GM23248 (cell line): ENCODE data around the gene MEGF9. TPM values are rescaled to one million over a fixed set of nuclear protein-coding genes. Genes with fewer than 3 reads are reported as not detected.

Source experiments
- DNase-seq: peaks from one replicate; pipeline ENCODE4 v3.0.0-alpha.2; 2015
- H2AFZ ChIP-seq: fragments of 200-600 bp; sonication (generic); 2 replicates; pipeline ENCODE4 v1.6.1; 2016; ENCODE audit warnings: antibody characterized with exemption
- H3F3A ChIP-seq: fragments of 200-600 bp; sonication (generic); 2 replicates; pipeline ENCODE4 v1.6.1; 2016; ENCODE audit warnings: mild to moderate bottlenecking, antibody characterized with exemption, mixed run types; ENCODE audit not compliant: insufficient read depth
- H3K27ac ChIP-seq: fragments of 200-600 bp; sonication (generic); 2 replicates; pipeline ENCODE4 v1.5.1; 2016; ENCODE audit warnings: mild to moderate bottlenecking
- H3K27me3 ChIP-seq: fragments of 200-600 bp; sonication (generic); replicated peaks from 2 replicates; pipeline ENCODE4 v1.6.1; 2016; ENCODE audit warnings: mild to moderate bottlenecking; ENCODE audit not compliant: insufficient read depth
- H3K36me3 ChIP-seq: fragments of 200-600 bp; sonication (generic); 2 replicates; pipeline ENCODE4 v1.6.1; 2016; ENCODE audit warnings: low read depth, mild to moderate bottlenecking
- H3K4me1 ChIP-seq: fragments of 200-600 bp; sonication (generic); 2 replicates; pipeline ENCODE4 v1.6.1; 2016; ENCODE audit warnings: mild to moderate bottlenecking; ENCODE audit not compliant: insufficient read depth
- H3K4me2 ChIP-seq: fragments of 200-600 bp; sonication (generic); one replicate; pipeline ENCODE4 v1.6.1; 2016; ENCODE audit warnings: mild to moderate bottlenecking; ENCODE audit not compliant: unreplicated experiment
- H3K4me3 ChIP-seq: fragments of 200-600 bp; sonication (generic); 2 replicates; pipeline ENCODE4 v1.5.1; 2016; ENCODE audit warnings: mild to moderate bottlenecking
- H3K79me2 ChIP-seq: fragments of 200-600 bp; sonication (generic); 2 replicates; pipeline ENCODE4 v1.6.1; 2016; ENCODE audit warnings: mild to moderate bottlenecking; ENCODE audit not compliant: insufficient read depth
- H3K9ac ChIP-seq: fragments of 200-600 bp; sonication (generic); 2 replicates; pipeline ENCODE4 v1.6.1; 2016; ENCODE audit warnings: mild to moderate bottlenecking
- H3K9me2 ChIP-seq: fragments of 200-600 bp; sonication (generic); 2 replicates; pipeline ENCODE4 v1.6.1; 2016; ENCODE audit warnings: mixed run types, mild to moderate bottlenecking, moderate library complexity; ENCODE audit not compliant: insufficient read depth
- H3K9me3 ChIP-seq: fragments of 200-600 bp; sonication (generic); one replicate; pipeline ENCODE4 v1.6.1; 2017; ENCODE audit warnings: low read depth
- H4K20me1 ChIP-seq: fragments of 200-600 bp; sonication (generic); 2 replicates; pipeline ENCODE4 v1.6.0; 2016; ENCODE audit not compliant: insufficient read depth
- EZH2 ChIP-seq: fragments of 200-600 bp; sonication (generic); IDR thresholded peaks from 2 replicates; pipeline ENCODE4 v1.6.1; 2018; ENCODE audit warnings: antibody characterized with exemption, mild to moderate bottlenecking; ENCODE audit not compliant: insufficient read depth, poor library complexity, severe bottlenecking
- EZH2phosphoT487 ChIP-seq: fragments of 200-600 bp; sonication (generic); IDR thresholded peaks from 2 replicates; pipeline ENCODE4 v1.6.1; 2018; ENCODE audit warnings: antibody characterized with exemption, moderate library complexity, mild to moderate bottlenecking, low read depth; ENCODE audit not compliant: insufficient read depth
- WGBS, 2 experiments: methylation state at CpG; one replicate each; pipeline ENCODE4 v1.1.6; 2015 to 2017; ENCODE audit warnings: low lambda C conversion rate in 2 of 2, low coverage in 1 of 2; ENCODE audit errors: missing lambda C conversion rate in 2 of 2; 5-methylcytosine and 5-hydroxymethylcytosine counted together
- in situ Hi-C: fragments of 300-500 bp; cut with MboI; formaldehyde crosslinking; loops from 2 replicates; pipeline ENCODE4 v1.15.0; 2020
- polyA plus RNA-seq: library from polyadenylated mRNA; unstranded; fragments of >200 nt; fragmentation: Nextera tagmentation; extraction: Ambion mirVana; gene quantifications from 2 replicates; pipeline ENCODE4 v1.2.1, GENCODE V29; 2016
- total RNA-seq: library from RNA; depleted of rRNA; stranded (reverse); fragments of >200 nt; shearing (Covaris generic); gene quantifications from 2 replicates; pipeline ENCODE4 v1.2.3, GENCODE V29; 2014

Gene MEGF9
- total and polyA plus RNA-seq, 2 experiments from 2014 or later: 2.1 to 3.8 TPM

DNA sequence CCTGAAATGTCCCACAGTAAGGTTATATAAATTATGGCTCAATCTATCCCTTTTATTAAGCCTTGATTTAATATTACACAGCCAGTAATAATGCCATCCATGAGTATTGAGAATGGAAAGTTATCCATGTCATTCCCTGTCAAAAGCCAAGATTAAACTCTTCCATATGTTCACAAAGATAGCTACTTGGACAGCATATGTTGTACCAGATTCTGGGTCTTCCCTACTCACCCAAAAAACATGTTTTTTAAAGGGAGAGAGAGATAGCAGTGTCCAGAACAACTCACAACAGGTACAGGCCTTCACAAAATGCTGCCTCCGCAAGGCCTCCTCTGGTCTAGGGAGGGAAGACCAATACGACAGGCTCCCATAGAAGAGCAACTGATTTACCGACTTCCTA, 149.7 kb downstream of the MEGF9 start:
- TF ChIP-seq EZH2phosphoT487: no peak
- TF ChIP-seq EZH2: no peak
- H3F3A ChIP-seq: no peaks in the 10 kb centered on the region
- DNase-seq: no peak
- H3K9me2 ChIP-seq: no peaks in the 10 kb centered on the region
- H3K27ac ChIP-seq: no peak overlapping the region
- H3K36me3 ChIP-seq: peaks cover 29% of the 10 kb centered on the region; the same call in 1 of the 2 replicates
- no peak overlapping the region for H3K4me2 ChIP-seq
- no peak overlapping the region for H2AFZ ChIP-seq
- H3K27me3 ChIP-seq: no peaks in the 10 kb centered on the region
- H4K20me1 ChIP-seq: no peaks in the 10 kb centered on the region
- H3K79me2 ChIP-seq: peaks cover 33% of the 10 kb centered on the region
- in situ Hi-C loops: no loop called here
- H3K4me3 ChIP-seq: no peak overlapping the region
- 97 to 99% methylated on average over 3 of the region's 3 CpGs for WGBS, 2 experiments
- H3K9me3 ChIP-seq: no peaks in the 10 kb centered on the region
- no peaks in the 10 kb centered on the region for H3K4me1 ChIP-seq
- H3K9ac ChIP-seq: no peak overlapping the region

DNA sequence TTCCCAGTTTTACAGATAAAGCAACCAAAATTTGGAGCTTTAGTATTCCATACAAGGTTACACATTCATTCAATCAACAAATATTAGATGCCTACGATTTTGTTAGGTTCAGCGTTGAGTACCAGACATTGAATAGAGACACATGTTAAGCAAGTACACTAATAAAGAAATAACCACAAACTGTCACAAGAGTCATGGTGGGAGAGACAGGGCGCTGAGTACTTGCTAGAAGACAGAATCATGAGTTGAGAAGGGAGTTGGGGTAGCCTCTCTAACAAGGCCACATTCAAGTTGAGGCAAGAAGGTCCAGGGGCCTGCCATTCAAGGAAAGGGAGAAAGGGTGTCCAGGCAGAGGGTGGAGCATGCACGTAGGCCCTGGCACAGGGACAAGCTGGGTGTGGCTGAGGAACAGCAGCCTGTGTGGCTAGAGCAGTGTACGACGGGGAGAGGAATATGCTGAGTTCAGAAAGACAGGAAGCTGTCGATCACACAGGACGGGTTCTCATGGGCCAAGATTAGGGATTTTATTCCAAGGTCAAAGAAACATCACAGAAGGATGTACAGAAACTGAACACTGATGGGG, 151.3 kb downstream of the MEGF9 start:
- no peak overlapping the region for H2AFZ ChIP-seq
- no peaks in the 10 kb centered on the region for H3K9me2 ChIP-seq
- no peak for DNase-seq
- no peak overlapping the region for H3K9ac ChIP-seq
- TF ChIP-seq EZH2: no peak
- no peak for TF ChIP-seq EZH2phosphoT487
- 82 to 89% methylated on average over 8 of the region's 8 CpGs for WGBS, 2 experiments
- no peaks in the 10 kb centered on the region for H3K9me3 ChIP-seq
- H3K4me2 ChIP-seq: no peak overlapping the region
- no peaks in the 10 kb centered on the region for H4K20me1 ChIP-seq
- no peaks in the 10 kb centered on the region for H3F3A ChIP-seq
- no peaks in the 10 kb centered on the region for H3K4me1 ChIP-seq
- no peak overlapping the region for H3K27ac ChIP-seq
- H3K4me3 ChIP-seq: no peak overlapping the region
- H3K36me3 ChIP-seq: peaks cover 21% of the 10 kb centered on the region; the same call in 1 of the 2 replicates
- in situ Hi-C loops: no loop called here
- peaks cover 33% of the 10 kb centered on the region for H3K79me2 ChIP-seq
- H3K27me3 ChIP-seq: no peaks in the 10 kb centered on the region

DNA sequence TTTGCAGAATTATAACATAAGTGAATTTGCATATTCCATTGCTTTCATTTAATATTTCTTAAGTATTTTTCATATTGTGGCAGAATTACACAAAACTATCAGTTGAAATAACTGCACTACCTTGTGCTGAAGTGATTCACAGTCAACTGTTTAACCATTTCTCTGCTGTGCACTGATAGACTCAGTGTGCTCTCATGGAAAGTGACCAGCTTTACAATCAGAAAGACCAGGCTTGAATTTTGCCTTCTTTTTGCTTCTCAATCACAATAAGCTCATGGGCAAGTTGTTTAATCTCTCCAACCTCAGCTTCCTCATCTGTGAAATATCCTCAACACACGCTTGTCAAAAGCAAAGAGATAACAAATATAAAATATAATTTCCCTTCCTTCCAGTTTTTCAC, 152.6 kb downstream of the MEGF9 start:
- Histone ChIP-seq H3K4me3 (no peak overlapping the region), H3K36me3 (peaks cover 16% of the 10 kb centered on the region; the same call in 1 of the 2 replicates), H3K9ac (no peak overlapping the region), H3K79me2 (peaks cover 38% of the 10 kb centered on the region), H3K27me3 (no peaks in the 10 kb centered on the region), H2AFZ (no peak overlapping the region), H3K9me2 (no peaks in the 10 kb centered on the region), H4K20me1 (no peaks in the 10 kb centered on the region), H3F3A (no peaks in the 10 kb centered on the region), H3K4me1 (no peaks in the 10 kb centered on the region), H3K4me2 (no peak overlapping the region), H3K9me3 (no peaks in the 10 kb centered on the region), H3K27ac (no peak overlapping the region)
- WGBS, 2 experiments: 98 to 100% methylated on average over 1 of the region's 1 CpG
- no peak for TF ChIP-seq EZH2
- no peak for DNase-seq
- in situ Hi-C loops: no loop called here

DNA sequence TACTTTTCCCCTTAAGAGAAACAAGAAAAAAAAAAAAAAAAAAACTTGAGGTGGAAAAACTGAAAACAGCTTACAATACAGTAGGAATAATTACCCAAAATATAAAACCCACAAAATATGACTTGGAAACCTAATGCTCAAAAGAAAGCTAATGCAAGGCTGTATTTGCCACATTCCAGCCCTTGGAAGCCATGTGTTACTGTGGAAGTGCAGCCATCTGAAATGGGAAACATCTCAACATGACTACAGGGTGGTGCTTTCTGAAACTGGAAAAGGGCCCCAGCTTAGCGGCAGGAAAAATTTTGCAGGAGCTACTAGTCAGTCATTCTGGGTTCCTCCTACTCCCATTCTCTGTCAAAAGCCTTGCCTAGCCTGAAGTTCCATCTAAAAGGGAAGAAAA, 154.7 kb downstream of the MEGF9 start:
- Histone ChIP-seq H2AFZ (no peak overlapping the region), H3K27ac (no peak overlapping the region), H3K27me3 (no peaks in the 10 kb centered on the region), H3K79me2 (peaks cover 39% of the 10 kb centered on the region), H3K4me3 (no peak overlapping the region), H3K9ac (no peak overlapping the region), H3K36me3 (no peaks in the 10 kb centered on the region), H3F3A (no peaks in the 10 kb centered on the region), H4K20me1 (no peaks in the 10 kb centered on the region), H3K9me3 (no peaks in the 10 kb centered on the region), H3K9me2 (no peaks in the 10 kb centered on the region), H3K4me1 (no peaks in the 10 kb centered on the region), H3K4me2 (no peak overlapping the region)
- in situ Hi-C loops: no loop called here
- TF ChIP-seq EZH2: no peak
- TF ChIP-seq EZH2phosphoT487: no peak
- WGBS, 2 experiments: 38 to 62% methylated on average over 1 of the region's 1 CpG
- no peak for DNase-seq

DNA sequence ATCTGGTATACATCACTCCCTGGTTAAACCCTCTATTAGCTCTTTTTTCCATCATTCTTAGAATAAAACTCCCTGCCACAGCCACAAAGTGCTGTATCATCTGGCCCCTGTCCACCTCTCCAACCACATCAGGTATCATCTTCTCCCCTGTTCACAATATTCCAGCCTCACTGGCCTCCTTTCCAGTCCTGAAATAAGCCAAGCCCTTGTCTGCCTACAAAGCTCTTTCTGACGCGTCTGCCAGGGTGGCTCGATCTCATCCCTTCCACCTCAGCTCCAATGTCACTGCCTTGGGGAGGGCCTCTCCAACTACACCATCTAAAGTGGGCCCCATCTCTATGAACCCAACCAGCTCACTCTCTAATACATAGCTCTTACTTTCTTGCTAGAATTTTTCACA, 155.8 kb downstream of the MEGF9 start:
- H3K9ac ChIP-seq: no peak overlapping the region
- no peak overlapping the region for H3K4me2 ChIP-seq
- DNase-seq: no peak
- 83 to 86% methylated on average over 3 of the region's 3 CpGs for WGBS, 2 experiments
- H2AFZ ChIP-seq: no peak overlapping the region
- H3F3A ChIP-seq: no peaks in the 10 kb centered on the region
- H4K20me1 ChIP-seq: no peaks in the 10 kb centered on the region
- no peak overlapping the region for H3K27ac ChIP-seq
- no peaks in the 10 kb centered on the region for H3K36me3 ChIP-seq
- no peak overlapping the region for H3K4me3 ChIP-seq
- peaks cover 37% of the 10 kb centered on the region for H3K79me2 ChIP-seq
- TF ChIP-seq EZH2phosphoT487: no peak
- no peak for TF ChIP-seq EZH2
- no peaks in the 10 kb centered on the region for H3K4me1 ChIP-seq
- H3K9me2 ChIP-seq: no peaks in the 10 kb centered on the region
- in situ Hi-C loops: no loop called here
- H3K27me3 ChIP-seq: no peaks in the 10 kb centered on the region
- H3K9me3 ChIP-seq: no peaks in the 10 kb centered on the region
